HL-60 (cell line): ENCODE measurements around the gene DGKI.

Experiments used
- DNase-seq, 2 experiments: peaks; one replicate each; pipeline ENCODE4 v3.0.0-alpha.2; 2010 to 2020; ENCODE audit warnings: low read depth in 1 of 2, low spot score in 1 of 2
- H3K27ac ChIP-seq: fragments of 250-450 bp; sonication (Bioruptor Pico); replicated peaks from 2 replicates; pipeline ENCODE4 v1.5.1; 2020; ENCODE audit warnings: mild to moderate bottlenecking, moderate library complexity
- H3K27me3 ChIP-seq: fragments of 250-450 bp; sonication (Bioruptor Pico); 2 replicates; pipeline ENCODE4 v1.5.1; 2021; ENCODE audit warnings: mild to moderate bottlenecking, moderate library complexity; ENCODE audit not compliant: insufficient read depth, poor library complexity, severe bottlenecking
- H3K4me3 ChIP-seq: replicated peaks from 2 replicates; pipeline ENCODE4 v1.5.1; 2011; ENCODE audit warnings: mild to moderate bottlenecking, control low read depth, low read length; ENCODE audit not compliant: insufficient read depth
- CTCF ChIP-seq: IDR thresholded peaks from one replicate; pipeline ENCODE4 v1.5.1; 2011; ENCODE audit warnings: low read length, control low read depth, inconsistent platforms; ENCODE audit not compliant: insufficient read depth
- GABPA ChIP-seq: IDR thresholded peaks from 2 replicates; pipeline ENCODE4 v1.6.1; 2012; ENCODE audit warnings: low read depth
- POLR2AphosphoS5 ChIP-seq: IDR thresholded peaks from 2 replicates; pipeline ENCODE4 v1.6.1; 2012; ENCODE audit warnings: low read depth
- REST ChIP-seq: IDR thresholded peaks from 2 replicates; pipeline ENCODE4 v1.6.1; 2012; ENCODE audit warnings: low read depth; ENCODE audit not compliant: insufficient replicate concordance
- SPI1 ChIP-seq: IDR thresholded peaks from 2 replicates; pipeline ENCODE4 v1.6.1; 2012; ENCODE audit warnings: low read depth, mild to moderate bottlenecking, borderline replicate concordance

Gene DGKI

GRCh38 chr7:137882261-137882668 lies 35.5 kb upstream of the DGKI start:
- no peak overlapping the region for H3K27ac ChIP-seq
- DNase-seq = no peak
- H3K27me3 ChIP-seq = no peaks in the 10 kb centered on the region
- no peak overlapping the region for H3K4me3 ChIP-seq
- no peak for TF ChIP-seq CTCF
- no peak for TF ChIP-seq SPI1
- TF ChIP-seq REST = no peak
- no peak for TF ChIP-seq GABPA
- no peak for TF ChIP-seq POLR2AphosphoS5

GRCh38 chr7:137881607-137882260 lies 35.0 kb upstream of the DGKI start:
- H3K27ac ChIP-seq = no peak overlapping the region
- no peak overlapping the region for H3K4me3 ChIP-seq

More at GRCh38 chr7:137881607-137882260, 35.0 kb upstream of the DGKI start:
- no peaks in the 10 kb centered on the region for H3K27me3 ChIP-seq
- no peak for TF ChIP-seq REST
- no peak for TF ChIP-seq CTCF
- TF ChIP-seq GABPA = no peak
- TF ChIP-seq SPI1 = no peak
- no peak for TF ChIP-seq POLR2AphosphoS5
- no peak for DNase-seq
